HepG2 (cell line): ENCODE measurements around the gene BCAS3. TPM values are rescaled to one million over a fixed set of nuclear protein-coding genes. Genes with fewer than 3 reads are reported as not detected.

Source experiments
- ETV5 ChIP-seq: IDR thresholded peaks from 2 replicates; pipeline ENCODE4 v1.6.1; 2018; ENCODE audit warnings: missing biosample characterization, missing genetic modification reagents, inconsistent platforms, borderline replicate concordance
- HDAC1 ChIP-seq: sonication (generic); formaldehyde crosslinking; IDR thresholded peaks from 2 replicates; pipeline ENCODE4 v1.5.1; 2020; ENCODE audit warnings: mild to moderate bottlenecking, missing genetic modification reagents
- HOXA7 ChIP-seq: sonication (generic); formaldehyde crosslinking; IDR thresholded peaks from 2 replicates; pipeline ENCODE4 v1.8.1; 2022; ENCODE audit warnings: mild to moderate bottlenecking, missing genetic modification reagents, moderate library complexity
- IRX3 ChIP-seq: sonication (generic); formaldehyde crosslinking; IDR thresholded peaks from 2 replicates; pipeline ENCODE4 v1.8.1; 2023; ENCODE audit warnings: mild to moderate bottlenecking, low read depth, missing genetic modification reagents, borderline replicate concordance
- MAX ChIP-seq: IDR thresholded peaks from 2 replicates; pipeline ENCODE4 v1.6.1; 2012; ENCODE audit warnings: inconsistent platforms
- MZF1 ChIP-seq: sonication (generic); formaldehyde crosslinking; IDR thresholded peaks from 2 replicates; pipeline ENCODE4 v1.8.1; 2023; ENCODE audit warnings: mild to moderate bottlenecking, missing genetic modification reagents, borderline replicate concordance
- RCOR2 ChIP-seq: IDR thresholded peaks from 2 replicates; pipeline ENCODE4 v1.6.1; 2016; ENCODE audit warnings: missing biosample characterization, missing genetic modification reagents
- RFX1 ChIP-seq: fragments of 450-650 bp; IDR thresholded peaks from 2 replicates; pipeline ENCODE4 v1.6.1; 2017
- SALL2 ChIP-seq: sonication (generic); formaldehyde crosslinking; IDR thresholded peaks from 2 replicates; pipeline ENCODE4 v1.8.1; 2023; ENCODE audit warnings: mild to moderate bottlenecking, missing genetic modification reagents, inconsistent platforms
- SOX5 ChIP-seq: IDR thresholded peaks from 2 replicates; pipeline ENCODE4 v1.6.1; 2016; ENCODE audit warnings: borderline replicate concordance
- USF2 ChIP-seq, 2 experiments: sonication (generic) in 1 of 2; formaldehyde crosslinking in 1 of 2; IDR thresholded peaks; 2 replicates each; pipeline versions ENCODE4 v1.5.1 to v1.6.1; 2011 to 2020; ENCODE audit warnings: borderline replicate concordance in 1 of 2, low read depth in 1 of 2, low read length in 1 of 2, mild to moderate bottlenecking in 1 of 2, missing genetic modification reagents in 1 of 2, moderate library complexity in 1 of 2
- XBP1 ChIP-seq: sonication (generic); formaldehyde crosslinking; IDR thresholded peaks from 2 replicates; pipeline ENCODE4 v1.5.0; 2020; ENCODE audit warnings: missing genetic modification reagents
- ZBTB44 ChIP-seq: sonication (generic); formaldehyde crosslinking; IDR thresholded peaks from 2 replicates; pipeline ENCODE4 v1.4.0; 2020; ENCODE audit warnings: missing genetic modification reagents
- ZFP36L1 ChIP-seq: sonication (generic); formaldehyde crosslinking; IDR thresholded peaks from 2 replicates; pipeline ENCODE4 v1.8.0; 2022; ENCODE audit warnings: mild to moderate bottlenecking, missing genetic modification reagents, moderate library complexity
- ZFP36L2 ChIP-seq: sonication (generic); formaldehyde crosslinking; IDR thresholded peaks from 2 replicates; pipeline ENCODE4 v1.4.0; 2020; ENCODE audit warnings: missing genetic modification reagents
- ZHX1 ChIP-seq: sonication (generic); formaldehyde crosslinking; IDR thresholded peaks from 2 replicates; pipeline ENCODE4 v1.8.1; 2022; ENCODE audit warnings: low read depth, mild to moderate bottlenecking, missing genetic modification reagents
- ZMYM3 ChIP-seq: sonication (generic); formaldehyde crosslinking; IDR thresholded peaks from 2 replicates; pipeline ENCODE4 v1.5.1; 2020; ENCODE audit warnings: mild to moderate bottlenecking, missing genetic modification reagents
- ZNF12 ChIP-seq: sonication (generic); formaldehyde crosslinking; IDR thresholded peaks from 2 replicates; pipeline ENCODE4 v1.5.0; 2020; ENCODE audit warnings: missing genetic modification reagents
- ZNF280B ChIP-seq: sonication (generic); formaldehyde crosslinking; IDR thresholded peaks from 2 replicates; pipeline ENCODE4 v1.5.0; 2020; ENCODE audit warnings: missing genetic modification reagents, mild to moderate bottlenecking, borderline replicate concordance
- ZNF878 ChIP-seq: sonication (generic); formaldehyde crosslinking; IDR thresholded peaks from 2 replicates; pipeline ENCODE4 v1.8.1; 2023; ENCODE audit warnings: mild to moderate bottlenecking, missing genetic modification reagents, moderate library complexity
- ZSCAN31 ChIP-seq: sonication (generic); formaldehyde crosslinking; IDR thresholded peaks from 2 replicates; pipeline ENCODE4 v1.5.0; 2020; ENCODE audit warnings: low read depth, mild to moderate bottlenecking, missing genetic modification reagents
- polyA plus RNA-seq, 8 experiments: library from polyadenylated mRNA; depleted of rRNA in 3 of 8; stranded (reverse) in 7 of 8; unstranded in 1 of 8; fragments of >200 nt; fragmentation: Illumina TruSeq in 4 of 8; extraction: Trizol in 4 of 8; gene quantifications; 2 replicates each; pipeline versions ENCODE4 v1.2.1 to v1.2.3, GENCODE V29; 2011 to 2016; ENCODE audit warnings: low read depth in 4 of 8, missing spikeins in 1 of 8, mixed read lengths in 1 of 8; ENCODE audit not compliant: insufficient read depth in 1 of 8
- total RNA-seq, 5 experiments: library from RNA; depleted of rRNA; stranded (reverse); fragments of >200 nt; fragmentation: Illumina TruSeq; extraction: Trizol; gene quantifications; 2 replicates each; pipeline ENCODE4 v1.2.3, GENCODE V29; 2016; ENCODE audit warnings: low read depth in 1 of 5

The BCAS3 gene
- total and polyA plus RNA-seq, 2 of the 13 experiments (the other 11 are each of a cell fraction or from before 2014, with no cell fraction given): 10.7 to 11.2 TPM

- TF ChIP-seq ZBTB44 (CRISPR knock-in tag) (no peak), ZHX1 (no peak; the same call in 1 of the 2 replicates), ZMYM3 (CRISPR knock-in tag) (peak; percentile 10; the same call in 1 of the 2 replicates), USF2 (IDR thresholded peaks at IDR 0.05; ENCODE audit: low read depth, low read length) (no peak), USF2 (CRISPR knock-in tag; IDR thresholded peaks at IDR 0.05; ENCODE audit: borderline replicate concordance) (no peak), SOX5 (CRISPR knock-in tag) (0 out of 2 replicates have a peak, but pooled peaks have one; percentile 10), ZNF12 (CRISPR knock-in tag) (no peak), ZFP36L1 (CRISPR knock-in tag) (no peak), ZSCAN31 (CRISPR knock-in tag) (no peak), MZF1 (CRISPR knock-in tag) (no peak), ZNF280B (CRISPR knock-in tag) (no peak), SALL2 (CRISPR knock-in tag) (no peak), HDAC1 (CRISPR knock-in tag) (0 out of 2 replicates have a peak, but pooled peaks have one; percentile 57), RFX1 (no peak), ETV5 (CRISPR knock-in tag) (no peak; the same call in 1 of the 2 replicates), IRX3 (0 out of 2 replicates have a peak, but pooled peaks have one; percentile 22), RCOR2 (CRISPR knock-in tag) (no peak), ZFP36L2 (CRISPR knock-in tag) (no peak), HOXA7 (CRISPR knock-in tag) (no peak), ZNF878 (CRISPR knock-in tag) (peak; percentile 39; the same call in 1 of the 2 replicates), XBP1 (CRISPR knock-in tag) (no peak), MAX (peak; percentile 68; the same call in 1 of the 2 replicates)
Measured at GRCh38 chr17:61378658-61379456, 701.2 kb downstream of the BCAS3 start (continued).
